Lower lobe of right lung (tissue), 2 donors: ENCODE results near the gene PTPRU. TPM values are rescaled to one million over a fixed set of nuclear protein-coding genes. Genes with fewer than 3 reads are reported as not detected.

Experiments used
- ATAC-seq, 2 donors: fragments of 200-7000 bp; cut with Tn5 transposase; one replicate each; pipeline ENCODE4 v1.9.1; 2020 to 2022; ENCODE audit warnings: mild to moderate bottlenecking in 2 of 2, moderate library complexity in 2 of 2
- DNase-seq: peaks from one replicate; pipeline ENCODE4 v3.0.0-alpha.2; 2020
- H3K27ac ChIP-seq: fragments of 200-600 bp; one replicate; pipeline ENCODE4 v1.8.0; 2022
- H3K27me3 ChIP-seq: fragments of 200-600 bp; one replicate; pipeline ENCODE4 v1.8.0; 2022; ENCODE audit warnings: low read depth
- H3K36me3 ChIP-seq: fragments of 200-600 bp; one replicate; pipeline ENCODE4 v1.8.0; 2022; ENCODE audit warnings: mild to moderate bottlenecking
- H3K4me1 ChIP-seq: fragments of 200-600 bp; one replicate; pipeline ENCODE4 v1.8.0; 2022
- H3K4me3 ChIP-seq: fragments of 200-600 bp; one replicate; pipeline ENCODE4 v1.8.0; 2022; ENCODE audit warnings: mild to moderate bottlenecking
- H3K9me3 ChIP-seq: fragments of 200-600 bp; one replicate; pipeline ENCODE4 v1.8.0; 2022
- CTCF ChIP-seq: fragments of 200-600 bp; IDR thresholded peaks from one replicate; pipeline ENCODE4 v1.8.0; 2022; ENCODE audit warnings: antibody characterized with exemption, mild to moderate bottlenecking
- intact Hi-C: fragments of 100-400 bp; cut with DNase I; formaldehyde crosslinking; loops from one replicate; pipeline ENCODE4 v1.11.0; 2022
- total RNA-seq: library from RNA; stranded (reverse); fragmentation: NEBNext Ultra II Directional; extraction: Animal tissue kit (Norgen Biotek cat#: 25700); gene quantifications from one replicate; pipeline ENCODE4 v1.2.1, GENCODE V29; 2021
- donor health status: DM: no; HTN: yes; CAD: no; lungs with severe emphysema.

The PTPRU gene
- total RNA-seq, 1 donor from 2014 or later: 35.1 TPM

DNA sequence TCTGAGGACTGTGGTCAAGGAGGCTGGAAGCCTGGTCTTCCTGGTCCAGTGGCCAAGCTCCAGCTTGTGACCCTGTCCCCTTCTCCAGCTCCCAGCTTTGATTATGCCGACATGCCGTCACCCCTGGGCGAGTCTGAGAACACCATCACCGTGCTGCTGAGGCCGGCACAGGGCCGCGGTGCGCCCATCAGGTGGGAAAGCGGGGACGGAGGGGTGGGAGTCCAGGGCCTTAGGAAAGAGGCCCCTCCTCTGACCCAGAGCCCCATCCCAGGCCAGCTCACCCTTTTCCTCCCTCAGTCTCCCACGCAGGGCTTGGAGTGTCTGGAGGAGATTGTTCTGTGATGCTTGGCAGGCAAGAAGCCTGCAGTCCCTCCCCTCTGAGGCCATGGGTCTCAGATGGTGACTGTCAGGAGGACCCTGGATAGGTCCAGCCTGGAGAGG, 43.6 kb downstream of the PTPRU start:
- no peak overlapping the region for H3K27ac ChIP-seq
- no peaks in the 10 kb centered on the region for H3K4me1 ChIP-seq
- TF ChIP-seq CTCF: no peak
- no peaks in the 10 kb centered on the region for H3K27me3 ChIP-seq
- DNase-seq (no peak), ATAC-seq (no peak)
- peaks cover 41% of the 10 kb centered on the region for H3K36me3 ChIP-seq
- intact Hi-C loops: no loop called here
- no peak overlapping the region for H3K4me3 ChIP-seq
- H3K9me3 ChIP-seq: no peaks in the 10 kb centered on the region

GRCh38 chr1:29280409-29281131, 44.2 kb downstream of the PTPRU start:
- ATAC-seq (no peak), DNase-seq (no peak)
- no peaks in the 10 kb centered on the region for H3K9me3 ChIP-seq
- H3K36me3 ChIP-seq: peaks cover 36% of the 10 kb centered on the region
- H3K4me3 ChIP-seq: no peak overlapping the region
- no peak for TF ChIP-seq CTCF
- H3K4me1 ChIP-seq: no peaks in the 10 kb centered on the region
- H3K27me3 ChIP-seq: no peaks in the 10 kb centered on the region
- no peak overlapping the region for H3K27ac ChIP-seq
- intact Hi-C loops: no loop called here

GRCh38 chr1:29281571-29281970, 45.2 kb downstream of the PTPRU start:
- TF ChIP-seq CTCF: no peak
- ATAC-seq (no peak), DNase-seq (no peak)
- no peak overlapping the region for H3K27ac ChIP-seq
- no peak overlapping the region for H3K4me3 ChIP-seq
- intact Hi-C loops: no loop called here
- H3K27me3 ChIP-seq: no peaks in the 10 kb centered on the region
- H3K4me1 ChIP-seq: no peaks in the 10 kb centered on the region
- peaks cover 26% of the 10 kb centered on the region for H3K36me3 ChIP-seq
- no peaks in the 10 kb centered on the region for H3K9me3 ChIP-seq

- Histone ChIP-seq H3K4me1 (no peaks in the 10 kb centered on the region), H3K27me3 (no peaks in the 10 kb centered on the region), H3K4me3 (no peak overlapping the region), H3K36me3 (peaks cover 22% of the 10 kb centered on the region), H3K9me3 (no peaks in the 10 kb centered on the region), H3K27ac (no peak overlapping the region)
- intact Hi-C loops: no loop called here
- ATAC-seq: no peak
- no peak for DNase-seq
- TF ChIP-seq CTCF: no peak
Measured at GRCh38 chr1:29282135-29282923, 46.0 kb downstream of the PTPRU start.

DNA sequence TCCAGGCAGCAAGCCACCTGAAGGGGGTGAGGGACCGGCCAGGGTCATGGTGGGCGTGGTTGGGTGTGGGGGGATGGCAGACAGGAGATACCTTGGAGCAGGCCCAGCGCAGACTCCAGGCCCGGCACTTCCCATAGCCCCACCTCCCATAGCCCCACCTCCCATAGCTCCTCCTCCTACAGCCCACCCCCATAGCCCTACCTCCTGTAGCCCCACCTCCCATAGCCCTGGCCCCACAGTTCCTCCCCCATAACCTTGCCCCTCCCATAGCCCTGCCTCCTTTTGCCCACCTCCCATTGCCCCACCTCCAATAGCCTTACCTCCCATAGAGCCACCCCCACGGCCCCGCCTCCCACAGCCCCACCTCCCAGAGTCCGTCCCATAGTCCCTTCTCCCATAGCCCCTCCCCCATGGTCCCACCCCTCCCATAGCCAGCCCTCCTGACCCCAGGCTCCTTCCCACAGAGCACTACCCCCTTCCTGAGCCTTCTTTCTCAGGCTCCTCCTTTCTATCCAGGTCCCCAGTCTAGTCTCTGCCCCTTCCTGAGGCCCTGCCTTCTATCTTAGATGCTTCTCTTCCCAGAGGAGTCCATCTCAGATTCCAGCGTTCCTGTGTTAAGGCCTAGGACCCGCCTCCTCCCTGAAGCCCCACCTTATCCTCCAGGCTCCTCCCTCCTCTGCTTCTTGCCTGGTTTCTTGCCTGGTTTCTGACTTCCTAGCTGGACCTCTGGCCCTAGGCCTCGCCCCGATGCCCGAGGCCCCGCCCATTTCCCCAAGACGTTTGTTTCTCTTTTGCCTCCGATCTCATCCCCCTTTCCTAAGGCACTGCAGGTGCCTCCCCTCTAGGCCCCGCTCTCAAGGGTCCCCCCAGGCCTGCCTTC, 46.8 kb downstream of the PTPRU start:
- Histone ChIP-seq H3K9me3 (no peaks in the 10 kb centered on the region), H3K36me3 (peaks cover 19% of the 10 kb centered on the region), H3K27ac (no peak overlapping the region), H3K27me3 (no peaks in the 10 kb centered on the region), H3K4me1 (no peaks in the 10 kb centered on the region), H3K4me3 (no peak overlapping the region)
- peak; percentile 45 to 70 for ATAC-seq
- intact Hi-C loops: no loop called here
- no peak for DNase-seq
- no peak for TF ChIP-seq CTCF
